ENCODE results near the gene SASH1. TPM values are rescaled to one million over a fixed set of nuclear protein-coding genes. Genes with fewer than 3 reads are reported as not detected.

Gene SASH1
- polyA plus RNA-seq, 1 experiment: 27.0 TPM

DNA sequence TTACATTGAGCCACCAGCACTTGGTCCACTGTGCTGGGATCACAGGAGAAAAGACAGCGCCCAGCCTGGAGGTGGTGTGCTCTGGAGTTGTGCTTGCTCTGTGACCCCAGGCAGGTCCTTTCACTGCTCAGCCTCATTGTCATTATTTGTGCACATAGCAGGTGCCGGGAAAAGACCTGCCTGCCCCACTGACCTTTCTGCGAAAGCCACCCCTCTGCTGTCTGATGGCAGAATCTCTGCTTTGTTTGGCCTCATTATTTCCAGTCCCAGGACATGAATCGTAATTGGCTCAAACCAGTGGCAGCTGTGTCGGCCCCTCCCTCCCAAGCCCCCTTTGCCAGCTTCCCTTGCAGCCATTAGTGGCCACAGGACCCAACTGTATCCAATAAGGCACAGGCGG lies 219.0 kb downstream of the SASH1 start:
- no peak for DNase-seq (ENCODE audit: low read depth, low spot score)
- POLR2A ChIA-PET: no interaction called here
- TF ChIP-seq, protein P1, sequence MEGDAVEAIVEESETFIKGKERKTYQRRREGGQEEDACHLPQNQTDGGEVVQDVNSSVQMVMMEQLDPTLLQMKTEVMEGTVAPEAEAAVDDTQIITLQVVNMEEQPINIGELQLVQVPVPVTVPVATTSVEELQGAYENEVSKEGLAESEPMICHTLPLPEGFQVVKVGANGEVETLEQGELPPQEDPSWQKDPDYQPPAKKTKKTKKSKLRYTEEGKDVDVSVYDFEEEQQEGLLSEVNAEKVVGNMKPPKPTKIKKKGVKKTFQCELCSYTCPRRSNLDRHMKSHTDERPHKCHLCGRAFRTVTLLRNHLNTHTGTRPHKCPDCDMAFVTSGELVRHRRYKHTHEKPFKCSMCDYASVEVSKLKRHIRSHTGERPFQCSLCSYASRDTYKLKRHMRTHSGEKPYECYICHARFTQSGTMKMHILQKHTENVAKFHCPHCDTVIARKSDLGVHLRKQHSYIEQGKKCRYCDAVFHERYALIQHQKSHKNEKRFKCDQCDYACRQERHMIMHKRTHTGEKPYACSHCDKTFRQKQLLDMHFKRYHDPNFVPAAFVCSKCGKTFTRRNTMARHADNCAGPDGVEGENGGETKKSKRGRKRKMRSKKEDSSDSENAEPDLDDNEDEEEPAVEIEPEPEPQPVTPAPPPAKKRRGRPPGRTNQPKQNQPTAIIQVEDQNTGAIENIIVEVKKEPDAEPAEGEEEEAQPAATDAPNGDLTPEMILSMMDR (IDR thresholded peaks at IDR 0.05; ENCODE audit: low read depth, low read length): no peak
- no peak overlapping the region for H3K4me3 ChIP-seq (ENCODE audit: low read depth, low read length)
- H3K27ac ChIP-seq (ENCODE audit: low read depth, low read length): no peak overlapping the region
- H3K27me3 ChIP-seq (ENCODE audit: control insufficient read depth, insufficient read depth, low read length): no peaks in the 10 kb centered on the region
- CTCF ChIA-PET: interaction anchor here (1.2 kb wide), 1 partner anchor 16 kb away, joined by 4 read pairs; no protein-coding TSS in a partner anchor
- H3K9me3 ChIP-seq (ENCODE audit: control insufficient read depth, insufficient read depth, low read length): no peaks in the 10 kb centered on the region

DNA sequence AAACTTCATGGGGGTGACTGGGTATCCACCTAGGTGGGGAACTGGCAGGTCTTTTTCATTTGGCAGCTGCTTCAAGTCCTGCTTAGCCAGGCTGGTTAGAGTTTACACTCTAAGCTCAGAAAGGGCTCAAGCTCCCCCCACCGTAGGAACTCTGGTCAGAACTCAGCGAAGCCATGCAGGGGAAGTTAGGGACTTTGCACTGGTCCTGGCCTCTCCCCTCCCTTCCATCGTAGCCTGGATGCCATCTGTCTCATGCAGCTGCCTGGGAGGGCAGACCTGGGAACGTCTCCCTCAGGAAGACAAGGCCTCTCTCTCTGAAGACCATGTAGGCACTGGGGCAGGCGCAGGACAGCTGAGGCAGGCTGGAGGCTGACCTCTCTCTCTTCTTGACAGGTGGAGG lies 220.4 kb downstream of the SASH1 start:
- POLR2A ChIA-PET: no interaction called here
- Histone ChIP-seq H3K27ac (ENCODE audit: low read depth, low read length) (no peak overlapping the region), H3K27me3 (ENCODE audit: control insufficient read depth, insufficient read depth, low read length) (no peaks in the 10 kb centered on the region), H3K9me3 (ENCODE audit: control insufficient read depth, insufficient read depth, low read length) (no peaks in the 10 kb centered on the region), H3K4me3 (ENCODE audit: low read depth, low read length) (no peak overlapping the region)
- CTCF ChIA-PET: interaction anchor here (1.0 kb wide), 1 partner anchor 15 kb away, joined by 3 read pairs; no protein-coding TSS in a partner anchor
- DNase-seq (ENCODE audit: low read depth, low spot score): no peak
- TF ChIP-seq, protein P1 (IDR thresholded peaks at IDR 0.05; ENCODE audit: low read depth, low read length): no peak

DNA sequence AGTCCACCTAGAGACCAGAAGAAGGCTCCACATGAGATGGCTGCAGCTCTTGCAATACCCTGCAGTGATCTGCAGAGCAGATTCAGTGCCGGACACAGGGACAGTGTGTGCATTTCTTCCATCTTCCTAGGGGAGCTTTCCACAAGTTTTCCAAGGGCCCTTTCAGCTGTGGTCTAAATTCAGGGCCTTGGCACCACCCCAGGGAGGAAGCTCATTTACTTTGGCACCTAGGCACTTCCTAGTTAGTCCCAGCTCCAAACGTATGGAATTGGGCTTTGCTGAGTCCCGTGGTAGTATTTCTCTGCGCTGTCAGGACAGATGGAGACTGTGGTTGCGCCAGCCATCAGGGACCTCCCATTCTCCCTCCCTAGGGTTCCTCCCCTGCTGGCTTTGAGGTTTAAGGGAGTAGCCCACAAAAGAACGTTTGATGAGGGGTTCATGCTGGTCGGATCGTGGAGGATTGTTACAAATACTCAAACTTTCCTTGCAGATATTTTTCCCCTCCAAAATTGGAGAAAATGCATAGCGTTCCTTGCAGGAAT lies 221.9 kb downstream of the SASH1 start:
- Histone ChIP-seq H3K27ac (ENCODE audit: low read depth, low read length) (no peak overlapping the region), H3K9me3 (ENCODE audit: control insufficient read depth, insufficient read depth, low read length) (no peaks in the 10 kb centered on the region), H3K27me3 (ENCODE audit: control insufficient read depth, insufficient read depth, low read length) (no peaks in the 10 kb centered on the region), H3K4me3 (ENCODE audit: low read depth, low read length) (no peak overlapping the region)
- ChIA-PET CTCF (interaction anchor here (0.6 to 0.9 kb wide), 2 partner anchors 17 to 51 kb away, joined by 3 to 4 read pairs; no protein-coding TSS in a partner anchor), POLR2A (no interaction called here)
- TF ChIP-seq, protein P1 (IDR thresholded peaks at IDR 0.05; ENCODE audit: low read depth, low read length): no peak
- DNase-seq (ENCODE audit: low read depth, low spot score): no peak

DNA sequence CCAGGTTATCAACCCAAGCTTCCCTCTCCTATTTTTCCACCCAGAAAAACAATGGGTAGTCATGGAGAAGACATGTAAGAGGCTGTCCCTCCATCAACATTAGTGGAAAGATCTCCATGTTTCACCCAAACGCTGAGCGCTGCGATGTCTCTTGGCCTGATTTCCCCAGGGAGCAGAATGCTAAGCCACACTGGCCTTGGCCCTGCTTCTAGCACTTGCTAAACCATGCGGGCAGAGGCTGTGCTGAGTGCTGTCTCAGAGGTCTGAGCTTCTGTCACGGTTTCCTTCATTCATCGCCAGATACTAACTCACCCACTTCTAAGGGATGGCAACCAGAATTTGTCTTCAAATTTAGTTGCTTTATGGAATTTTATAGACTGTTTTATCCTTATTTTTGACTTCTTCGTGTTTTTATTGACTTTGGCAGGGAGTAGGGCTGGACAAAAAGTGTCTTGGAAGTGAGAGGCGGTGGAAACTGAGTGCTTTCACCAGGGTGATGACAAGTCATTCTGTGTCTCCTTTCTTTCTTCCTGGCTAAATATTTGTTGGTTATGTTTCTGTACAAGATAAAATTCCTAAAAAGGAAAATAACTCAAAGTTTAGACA lies 222.8 kb downstream of the SASH1 start:
- POLR2A ChIA-PET: interaction anchor here (1.0 kb wide), 1 partner anchor 35 kb away, joined by 3 read pairs; no protein-coding TSS in a partner anchor
- CTCF ChIA-PET: no interaction called here
- peak overlapping the region; percentile 83 for H3K27ac ChIP-seq (ENCODE audit: low read depth, low read length)
- DNase-seq (ENCODE audit: low read depth, low spot score): no peak
- TF ChIP-seq, protein P1 (IDR thresholded peaks at IDR 0.05; ENCODE audit: low read depth, low read length): no peak
- H3K27me3 ChIP-seq (ENCODE audit: control insufficient read depth, insufficient read depth, low read length): no peaks in the 10 kb centered on the region
- no peaks in the 10 kb centered on the region for H3K9me3 ChIP-seq (ENCODE audit: control insufficient read depth, insufficient read depth, low read length)
- H3K4me3 ChIP-seq (ENCODE audit: low read depth, low read length): no peak overlapping the region

DNA sequence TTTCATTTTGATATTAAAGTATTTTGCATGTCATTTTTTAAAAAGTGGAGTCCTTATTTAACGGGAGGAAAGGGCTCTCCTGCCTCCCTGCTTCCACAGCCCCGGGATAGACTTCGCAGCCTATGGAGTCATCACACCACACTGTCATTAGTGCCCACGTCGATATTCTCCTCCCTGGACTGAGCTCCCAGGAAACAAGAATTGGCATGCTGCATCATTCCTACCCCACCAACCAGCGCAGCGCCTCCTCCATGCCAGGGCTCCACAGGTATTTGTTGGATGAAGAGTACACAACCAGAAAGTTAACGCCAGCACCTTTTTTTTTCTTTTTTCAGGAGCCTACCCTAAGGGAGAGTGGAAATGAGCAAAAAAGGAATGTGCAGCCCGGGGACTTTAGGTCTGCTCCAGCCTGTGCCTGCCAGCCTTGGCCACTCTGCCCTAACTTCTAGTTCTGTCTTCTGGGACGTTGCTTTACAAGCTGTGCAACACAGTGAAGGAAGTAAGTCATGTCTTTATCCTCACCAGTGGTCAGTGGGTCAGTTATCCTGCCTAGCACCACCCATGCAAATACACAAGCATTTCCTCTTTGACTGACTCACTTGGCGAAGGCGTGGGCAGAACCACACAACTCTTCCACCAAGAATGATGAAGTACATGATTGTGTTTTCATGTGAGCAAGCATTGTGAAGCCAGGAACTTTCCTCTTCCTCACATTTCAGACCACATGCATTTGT lies 223.5 kb downstream of the SASH1 start:
- Histone ChIP-seq H3K27me3 (ENCODE audit: control insufficient read depth, insufficient read depth, low read length) (no peaks in the 10 kb centered on the region), H3K4me3 (ENCODE audit: low read depth, low read length) (peak overlapping the region; percentile 17; the same call in 1 of the 2 replicates), H3K9me3 (ENCODE audit: control insufficient read depth, insufficient read depth, low read length) (no peaks in the 10 kb centered on the region), H3K27ac (ENCODE audit: low read depth, low read length) (peak overlapping the region; percentile 83)
- ChIA-PET POLR2A (interaction anchor here (1.0 kb wide), 1 partner anchor 36 kb away, joined by 3 read pairs; no protein-coding TSS in a partner anchor), CTCF (no interaction called here)
- TF ChIP-seq, protein P1 (IDR thresholded peaks at IDR 0.05; ENCODE audit: low read depth, low read length): no peak
- peak; percentile 75 for DNase-seq (ENCODE audit: low read depth, low spot score)
